PFSK-1 (cell line): ENCODE measurements around the gene CAMLG.

Experiments
- FOXP2 ChIP-seq: optimal IDR thresholded peaks from 2 replicates; pipeline ENCODE3; 2011; ENCODE audit warnings: borderline replicate concordance, control low read depth, inconsistent platforms; ENCODE audit not compliant: insufficient read depth; ENCODE audit errors: extremely low read length, extremely low read depth
- POLR2AphosphoS5 ChIP-seq: IDR thresholded peaks from 2 replicates; pipeline ENCODE4 v1.6.1; 2012; ENCODE audit warnings: low read depth, mild to moderate bottlenecking, control low read depth, low read length, moderate library complexity
- SIN3A ChIP-seq: IDR thresholded peaks from 2 replicates; pipeline ENCODE4 v1.6.1; 2012; ENCODE audit warnings: mild to moderate bottlenecking, low read length, moderate library complexity, borderline replicate concordance; ENCODE audit not compliant: insufficient read depth
- TAF1 ChIP-seq: IDR thresholded peaks from 2 replicates; pipeline ENCODE4 v1.6.1; 2012; ENCODE audit warnings: low read length, control low read depth, borderline replicate concordance; ENCODE audit not compliant: insufficient read depth
- TF ChIP-seq, protein P1 (sequence below), 2 experiments: IDR thresholded peaks; 2 replicates each; pipeline versions ENCODE4 v1.6.1 to v1.8.0; 2011 to 2012; ENCODE audit warnings: low read depth in 2 of 2, low read length in 2 of 2, control low read depth in 1 of 2, inconsistent platforms in 1 of 2, mild to moderate bottlenecking in 1 of 2, moderate library complexity in 1 of 2; ENCODE audit not compliant: insufficient read depth in 1 of 2

- TF ChIP-seq SIN3A: no peak
- no peak for TF ChIP-seq POLR2AphosphoS5
- TF ChIP-seq, protein P1, sequence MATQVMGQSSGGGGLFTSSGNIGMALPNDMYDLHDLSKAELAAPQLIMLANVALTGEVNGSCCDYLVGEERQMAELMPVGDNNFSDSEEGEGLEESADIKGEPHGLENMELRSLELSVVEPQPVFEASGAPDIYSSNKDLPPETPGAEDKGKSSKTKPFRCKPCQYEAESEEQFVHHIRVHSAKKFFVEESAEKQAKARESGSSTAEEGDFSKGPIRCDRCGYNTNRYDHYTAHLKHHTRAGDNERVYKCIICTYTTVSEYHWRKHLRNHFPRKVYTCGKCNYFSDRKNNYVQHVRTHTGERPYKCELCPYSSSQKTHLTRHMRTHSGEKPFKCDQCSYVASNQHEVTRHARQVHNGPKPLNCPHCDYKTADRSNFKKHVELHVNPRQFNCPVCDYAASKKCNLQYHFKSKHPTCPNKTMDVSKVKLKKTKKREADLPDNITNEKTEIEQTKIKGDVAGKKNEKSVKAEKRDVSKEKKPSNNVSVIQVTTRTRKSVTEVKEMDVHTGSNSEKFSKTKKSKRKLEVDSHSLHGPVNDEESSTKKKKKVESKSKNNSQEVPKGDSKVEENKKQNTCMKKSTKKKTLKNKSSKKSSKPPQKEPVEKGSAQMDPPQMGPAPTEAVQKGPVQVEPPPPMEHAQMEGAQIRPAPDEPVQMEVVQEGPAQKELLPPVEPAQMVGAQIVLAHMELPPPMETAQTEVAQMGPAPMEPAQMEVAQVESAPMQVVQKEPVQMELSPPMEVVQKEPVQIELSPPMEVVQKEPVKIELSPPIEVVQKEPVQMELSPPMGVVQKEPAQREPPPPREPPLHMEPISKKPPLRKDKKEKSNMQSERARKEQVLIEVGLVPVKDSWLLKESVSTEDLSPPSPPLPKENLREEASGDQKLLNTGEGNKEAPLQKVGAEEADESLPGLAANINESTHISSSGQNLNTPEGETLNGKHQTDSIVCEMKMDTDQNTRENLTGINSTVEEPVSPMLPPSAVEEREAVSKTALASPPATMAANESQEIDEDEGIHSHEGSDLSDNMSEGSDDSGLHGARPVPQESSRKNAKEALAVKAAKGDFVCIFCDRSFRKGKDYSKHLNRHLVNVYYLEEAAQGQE (IDR thresholded peaks at IDR 0.05; ENCODE audit: insufficient read depth in 1 of 2, low read depth in 2 of 2, low read length in 2 of 2): no peak
- TF ChIP-seq TAF1: no peak
- no peak for TF ChIP-seq FOXP2
Observed at GRCh38 chr5:134735243-134735642, 3.1 kb upstream of the CAMLG start.
